H9 (cell line): ENCODE data around the gene ARL8A. TPM values are rescaled to one million over a fixed set of nuclear protein-coding genes. Genes with fewer than 3 reads are reported as not detected.
A peak's percentile ranks its signal among the peaks of the same experiment; 100 is the strongest.

Source experiments
- DNase-seq: peaks from one replicate; pipeline ENCODE4 v3.0.0-alpha.2; 2017
- H2AFZ ChIP-seq: one replicate; pipeline ENCODE4 v1.6.1; 2013; ENCODE audit warnings: mild to moderate bottlenecking, low read length, control low read depth, moderate library complexity
- H2AK5ac ChIP-seq: 2 replicates; pipeline ENCODE4 v1.6.1; 2013; ENCODE audit warnings: low read length, control low read depth, mixed read lengths; ENCODE audit not compliant: insufficient read length
- H2BK120ac ChIP-seq: one replicate; pipeline ENCODE4 v1.6.1; 2013; ENCODE audit warnings: low read depth, mild to moderate bottlenecking, low read length, control low read depth, inconsistent platforms; ENCODE audit not compliant: poor library complexity, severe bottlenecking
- H2BK12ac ChIP-seq: 2 replicates; pipeline ENCODE4 v1.6.1; 2013; ENCODE audit warnings: low read length, control low read depth, mixed read lengths, low read depth; ENCODE audit not compliant: insufficient read length
- H2BK15ac ChIP-seq: 2 replicates; pipeline ENCODE4 v1.6.1; 2013; ENCODE audit warnings: low read depth, low read length, control low read depth
- H2BK20ac ChIP-seq: one replicate; pipeline ENCODE4 v1.6.1; 2013; ENCODE audit warnings: low read depth, mild to moderate bottlenecking, low read length, control low read depth, inconsistent platforms; ENCODE audit not compliant: poor library complexity, severe bottlenecking
- H2BK5ac ChIP-seq: 2 replicates; pipeline ENCODE4 v1.6.1; 2013; ENCODE audit warnings: low read length, control low read depth, mixed read lengths; ENCODE audit not compliant: insufficient read length
- H3K14ac ChIP-seq: 2 replicates; pipeline ENCODE4 v1.6.1; 2013; ENCODE audit warnings: low read length, control low read depth; ENCODE audit not compliant: insufficient read depth
- H3K18ac ChIP-seq: 2 replicates; pipeline ENCODE4 v1.6.1; 2013; ENCODE audit warnings: low read depth, mild to moderate bottlenecking, mixed read lengths, low read length, control low read depth; ENCODE audit not compliant: insufficient read length
- H3K23ac ChIP-seq: 2 replicates; pipeline ENCODE4 v1.6.1; 2013; ENCODE audit warnings: low read length, control low read depth, mixed read lengths, low read depth; ENCODE audit not compliant: insufficient read length
- H3K23me2 ChIP-seq: 2 replicates; pipeline ENCODE4 v1.6.1; 2013; ENCODE audit warnings: low read depth, mild to moderate bottlenecking, mixed read lengths, low read length, control low read depth; ENCODE audit not compliant: insufficient read length, poor library complexity, severe bottlenecking
- H3K27ac ChIP-seq: 2 replicates; pipeline ENCODE4 v1.5.1; 2013; ENCODE audit warnings: low read length, control low read depth, mixed read lengths, low read depth; ENCODE audit not compliant: insufficient read length
- H3K27me3 ChIP-seq: 2 replicates; pipeline ENCODE4 v1.6.1; 2013; ENCODE audit warnings: low read length, control low read depth, inconsistent platforms; ENCODE audit not compliant: insufficient read depth
- H3K4ac ChIP-seq: 2 replicates; pipeline ENCODE4 v1.6.1; 2013; ENCODE audit warnings: low read depth, mild to moderate bottlenecking, control low read depth, inconsistent platforms, low read length, moderate library complexity
- H3K4me1 ChIP-seq: 2 replicates; pipeline ENCODE4 v1.6.1; 2013; ENCODE audit warnings: low read length, control low read depth, inconsistent platforms; ENCODE audit not compliant: insufficient read depth
- H3K4me2 ChIP-seq: 2 replicates; pipeline ENCODE4 v1.6.1; 2013; ENCODE audit warnings: low read length, control low read depth, mixed read lengths; ENCODE audit not compliant: insufficient read length, insufficient read depth
- H3K56ac ChIP-seq: 2 replicates; pipeline ENCODE4 v1.6.1; 2013; ENCODE audit warnings: low read depth, mild to moderate bottlenecking, mixed read lengths, low read length, control low read depth; ENCODE audit not compliant: insufficient read length
- H3K79me1 ChIP-seq: 2 replicates; pipeline ENCODE4 v1.6.1; 2013; ENCODE audit warnings: low read depth, mild to moderate bottlenecking, moderate library complexity, low read length, control low read depth, inconsistent platforms; ENCODE audit not compliant: insufficient read depth, poor library complexity, severe bottlenecking
- H3K79me2 ChIP-seq: 2 replicates; pipeline ENCODE4 v1.6.1; 2013; ENCODE audit warnings: low read length, control low read depth, inconsistent platforms; ENCODE audit not compliant: insufficient read depth
- H3K9ac ChIP-seq: 2 replicates; pipeline ENCODE4 v1.6.1; 2013; ENCODE audit warnings: low read length, control low read depth, mixed read lengths; ENCODE audit not compliant: insufficient read length; ENCODE audit errors: extremely low read depth
- H3K9me3 ChIP-seq: one replicate; pipeline ENCODE4 v1.6.1; 2013; ENCODE audit warnings: low read depth, low read length, inconsistent platforms; ENCODE audit not compliant: control insufficient read depth
- H3T11ph ChIP-seq: one replicate; pipeline ENCODE4 v1.6.1; 2013; ENCODE audit warnings: mild to moderate bottlenecking, low read length, control low read depth, inconsistent platforms
- H4K20me1 ChIP-seq: one replicate; pipeline ENCODE4 v1.6.1; 2013; ENCODE audit not compliant: control insufficient read depth, insufficient read length, insufficient read depth
- H4K5ac ChIP-seq: 2 replicates; pipeline ENCODE4 v1.6.1; 2013; ENCODE audit warnings: low read depth, mild to moderate bottlenecking, mixed read lengths, low read length, control low read depth; ENCODE audit not compliant: insufficient read length
- H4K8ac ChIP-seq: replicated peaks from 2 replicates; pipeline ENCODE4 v1.6.1; 2013; ENCODE audit warnings: low read length, control low read depth, mixed read lengths, low read depth; ENCODE audit not compliant: insufficient read length
- H4K91ac ChIP-seq: 2 replicates; pipeline ENCODE4 v1.6.1; 2013; ENCODE audit warnings: low read depth, mild to moderate bottlenecking, moderate library complexity, mixed read lengths, low read length, control low read depth; ENCODE audit not compliant: insufficient read length
- H3K27ac Mint-ChIP-seq, 3 experiments: 2 replicates in 2 of 3; 3 replicates in 1 of 3; pipeline ENCODE4 v1.8.0; 2020 to 2021; ENCODE audit warnings: mixed read lengths in 3 of 3, mild to moderate bottlenecking in 1 of 3, moderate library complexity in 1 of 3
- H3K27me3 Mint-ChIP-seq: 2 replicates; pipeline ENCODE4 v1.8.0; 2021; ENCODE audit warnings: low read depth, mild to moderate bottlenecking, moderate library complexity, mixed read lengths
- H3K36me3 Mint-ChIP-seq, 3 experiments: 2 replicates in 2 of 3; 3 replicates in 1 of 3; pipeline ENCODE4 v1.8.0; 2020 to 2021; ENCODE audit warnings: low read depth in 3 of 3, mixed read lengths in 3 of 3; ENCODE audit not compliant: insufficient read depth in 1 of 3
- H3K4me1 Mint-ChIP-seq, 2 experiments: 2 replicates each; pipeline ENCODE4 v1.8.0; 2020; ENCODE audit warnings: mixed read lengths in 2 of 2
- H3K4me3 Mint-ChIP-seq, 2 experiments: 2 replicates in 1 of 2; 3 replicates in 1 of 2; pipeline ENCODE4 v1.8.0; 2020 to 2021; ENCODE audit warnings: mild to moderate bottlenecking in 2 of 2, mixed read lengths in 2 of 2, moderate library complexity in 1 of 2
- H3K9me3 Mint-ChIP-seq, 2 experiments: 2 replicates in 1 of 2; 3 replicates in 1 of 2; pipeline ENCODE4 v1.8.0; 2020; ENCODE audit warnings: mild to moderate bottlenecking in 2 of 2, mixed read lengths in 2 of 2, moderate library complexity in 1 of 2
- WGBS: extraction: QIAGEN DNeasy Blood & Tissue Kit; methylation state at CpG from one replicate; pipeline ENCODE4 v1.1.7; 2013; ENCODE audit warnings: missing lambda C conversion rate, low lambda C conversion rate, mixed read lengths; ENCODE audit not compliant: insufficient read length; ENCODE audit errors: extremely low coverage; 5-methylcytosine and 5-hydroxymethylcytosine counted together
- total RNA-seq: library from RNA; stranded (reverse); gene quantifications from 2 replicates; pipeline ENCODE4 v1.2.1, GENCODE V29; 2021
- TF ChIP-seq, protein P1 (sequence below): fragments of 200-600 bp; sonication (generic); conservative IDR thresholded peaks from 3 replicates; pipeline ENCODE4 v1.8.0; 2021; ENCODE audit warnings: antibody characterized with exemption, mild to moderate bottlenecking

ARL8A gene
- total RNA-seq, 1 experiment from 2014 or later = 67.2 TPM

GRCh38 chr1:202163281-202164270 is 19.0 kb upstream of the ARL8A start:
- Mint-ChIP-seq H3K4me1 (peaks cover 36 to 75% of the 10 kb centered on the region in 2 experiments), H3K27ac (peak overlapping the region in 1 of 3 experiments; percentile 64; a peak in 2 of 7 replicates)
- no CpG with 5 or more reads among the region's 12 CpGs for WGBS

More at GRCh38 chr1:202163281-202164270, 19.0 kb upstream of the ARL8A start:
- H3K79me2 ChIP-seq = no peaks in the 10 kb centered on the region
- H3K27ac ChIP-seq = no peak overlapping the region
- no peak overlapping the region for H4K8ac ChIP-seq
- Mint-ChIP-seq H3K27me3 (no peaks in the 10 kb centered on the region; the same call in 1 of the 2 replicates), H3K9me3 (no peaks in the 10 kb centered on the region), H3K4me3 (no peak overlapping the region), H3K36me3 (no peaks in the 10 kb centered on the region; a peak in 1 of 7 replicates)
- H2BK120ac ChIP-seq = no peak overlapping the region
- no peak overlapping the region for H3K4ac ChIP-seq
- no peak overlapping the region for H2AFZ ChIP-seq
- H3K56ac ChIP-seq = no peak overlapping the region
- no peak overlapping the region for H2BK15ac ChIP-seq
- H3K18ac ChIP-seq = no peak overlapping the region
- no peak overlapping the region for H3K9ac ChIP-seq
- no peak overlapping the region for H3K4me2 ChIP-seq
- no peak overlapping the region for H4K5ac ChIP-seq
- no peak overlapping the region for H2BK20ac ChIP-seq
- no peak overlapping the region for H3K23ac ChIP-seq
- TF ChIP-seq, protein P1, sequence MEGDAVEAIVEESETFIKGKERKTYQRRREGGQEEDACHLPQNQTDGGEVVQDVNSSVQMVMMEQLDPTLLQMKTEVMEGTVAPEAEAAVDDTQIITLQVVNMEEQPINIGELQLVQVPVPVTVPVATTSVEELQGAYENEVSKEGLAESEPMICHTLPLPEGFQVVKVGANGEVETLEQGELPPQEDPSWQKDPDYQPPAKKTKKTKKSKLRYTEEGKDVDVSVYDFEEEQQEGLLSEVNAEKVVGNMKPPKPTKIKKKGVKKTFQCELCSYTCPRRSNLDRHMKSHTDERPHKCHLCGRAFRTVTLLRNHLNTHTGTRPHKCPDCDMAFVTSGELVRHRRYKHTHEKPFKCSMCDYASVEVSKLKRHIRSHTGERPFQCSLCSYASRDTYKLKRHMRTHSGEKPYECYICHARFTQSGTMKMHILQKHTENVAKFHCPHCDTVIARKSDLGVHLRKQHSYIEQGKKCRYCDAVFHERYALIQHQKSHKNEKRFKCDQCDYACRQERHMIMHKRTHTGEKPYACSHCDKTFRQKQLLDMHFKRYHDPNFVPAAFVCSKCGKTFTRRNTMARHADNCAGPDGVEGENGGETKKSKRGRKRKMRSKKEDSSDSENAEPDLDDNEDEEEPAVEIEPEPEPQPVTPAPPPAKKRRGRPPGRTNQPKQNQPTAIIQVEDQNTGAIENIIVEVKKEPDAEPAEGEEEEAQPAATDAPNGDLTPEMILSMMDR = no peak
- H3K27me3 ChIP-seq = no peaks in the 10 kb centered on the region
- no peak overlapping the region for H2AK5ac ChIP-seq
- H2BK12ac ChIP-seq = no peak overlapping the region
- H3K79me1 ChIP-seq = no peaks in the 10 kb centered on the region
- no peak overlapping the region for H3T11ph ChIP-seq
- peaks cover 8% of the 10 kb centered on the region; the same call in 1 of the 2 replicates for H3K4me1 ChIP-seq
- H4K91ac ChIP-seq = no peak overlapping the region
- H2BK5ac ChIP-seq = no peak overlapping the region
- H3K14ac ChIP-seq = no peak overlapping the region; the same call in 1 of the 2 replicates
- H3K9me3 ChIP-seq = no peaks in the 10 kb centered on the region
- H3K23me2 ChIP-seq = no peaks in the 10 kb centered on the region
- DNase-seq = no peak
- H4K20me1 ChIP-seq = no peaks in the 10 kb centered on the region
